ENCODE results near the gene KCNJ10.

KCNJ10 gene

GRCh38 chr1:159985473-159985872, 84.5 kb downstream of the KCNJ10 start:
- DNase-seq (ENCODE audit: low spot score), result no peak
- in situ Hi-C loops (cut with MboI; ENCODE audit: low sequenced_read_pairs, unreplicated experiment), result no loop called here
- no peak for TF ChIP-seq CTCF (IDR thresholded peaks at IDR 0.05; ENCODE audit: borderline replicate concordance, control extremely low read depth, extremely low read depth, insufficient read depth, missing control alignments)

GRCh38 chr1:159983681-159984080, 86.3 kb downstream of the KCNJ10 start:
- no peak for DNase-seq (ENCODE audit: low spot score)
- in situ Hi-C loops (cut with MboI; ENCODE audit: low sequenced_read_pairs, unreplicated experiment), result no loop called here
- no peak for TF ChIP-seq CTCF (IDR thresholded peaks at IDR 0.05; ENCODE audit: borderline replicate concordance, control extremely low read depth, extremely low read depth, insufficient read depth, missing control alignments)

- no peak for TF ChIP-seq CTCF (IDR thresholded peaks at IDR 0.05; ENCODE audit: borderline replicate concordance, control extremely low read depth, extremely low read depth, insufficient read depth, missing control alignments)
- in situ Hi-C loops (cut with MboI; ENCODE audit: low sequenced_read_pairs, unreplicated experiment), result no loop called here
- no peak for DNase-seq (ENCODE audit: low spot score)
Observed at GRCh38 chr1:159982280-159982679, 87.7 kb downstream of the KCNJ10 start.

GRCh38 chr1:159981351-159982055, 88.5 kb downstream of the KCNJ10 start:
- TF ChIP-seq CTCF (IDR thresholded peaks at IDR 0.05; ENCODE audit: borderline replicate concordance, control extremely low read depth, extremely low read depth, insufficient read depth, missing control alignments), result no peak
- in situ Hi-C loops (cut with MboI; ENCODE audit: low sequenced_read_pairs, unreplicated experiment), result no loop called here
- DNase-seq (ENCODE audit: low spot score), result no peak

GRCh38 chr1:159980786-159981185, 89.2 kb downstream of the KCNJ10 start:
- TF ChIP-seq CTCF (IDR thresholded peaks at IDR 0.05; ENCODE audit: borderline replicate concordance, control extremely low read depth, extremely low read depth, insufficient read depth, missing control alignments), result no peak
- in situ Hi-C loops (cut with MboI; ENCODE audit: low sequenced_read_pairs, unreplicated experiment), result no loop called here

GRCh38 chr1:159980076-159980475, 89.9 kb downstream of the KCNJ10 start:
- no peak for TF ChIP-seq CTCF (IDR thresholded peaks at IDR 0.05; ENCODE audit: borderline replicate concordance, control extremely low read depth, extremely low read depth, insufficient read depth, missing control alignments)
- no peak for DNase-seq (ENCODE audit: low spot score)
- in situ Hi-C loops (cut with MboI; ENCODE audit: low sequenced_read_pairs, unreplicated experiment), result no loop called here

More at GRCh38 chr1:159980786-159981185, 89.2 kb downstream of the KCNJ10 start:
- DNase-seq (ENCODE audit: low spot score), result no peak
